Tibial artery (tissue), 4 donors: ENCODE measurements around the gene EHD4.

Experiments
- DNase-seq, 2 donors: peaks; one replicate each; pipeline ENCODE4 v3.0.0-alpha.2; 2019
- H3K27ac ChIP-seq, 2 donors: fragments of 200-600 bp; sonication (generic) in 1 of 2; 1 replicate in 1 of 2; 2 replicates in 1 of 2; pipeline ENCODE4 v1.5.1; 2018 to 2019; ENCODE audit warnings: mild to moderate bottlenecking in 1 of 2
- H3K27me3 ChIP-seq, 2 donors: fragments of 200-600 bp; sonication (generic) in 1 of 2; one replicate each; pipeline versions ENCODE4 v1.5.1 to v1.6.0; 2016 to 2019
- H3K36me3 ChIP-seq, 3 donors: fragments of 200-600 bp; sonication (generic) in 2 of 3; one replicate each; pipeline ENCODE4 v1.5.1; 2016 to 2019; ENCODE audit warnings: mild to moderate bottlenecking in 2 of 3
- H3K4me1 ChIP-seq, 4 donors: fragments of 200-600 bp; sonication (generic) in 2 of 4; 1 replicate in 3 of 4; 2 replicates in 1 of 4; pipeline ENCODE4 v1.5.1; 2016 to 2019
- H3K4me3 ChIP-seq, 2 donors: fragments of 200-600 bp; sonication (generic) in 1 of 2; 1 replicate in 1 of 2; 2 replicates in 1 of 2; pipeline ENCODE4 v1.5.1; 2018 to 2019; ENCODE audit warnings: mild to moderate bottlenecking in 2 of 2
- H3K9me3 ChIP-seq, 3 donors: fragments of 200-600 bp; sonication (generic) in 1 of 3; one replicate each; pipeline ENCODE4 v1.5.1; 2016 to 2019
- CTCF ChIP-seq, 2 experiments: fragments of 200-600 bp in 1 of 2; fragments of 450-650 bp in 1 of 2; IDR thresholded peaks; one replicate each; pipeline ENCODE4 v1.5.1; 2017 to 2019; ENCODE audit warnings: antibody characterized with exemption in 2 of 2, mild to moderate bottlenecking in 1 of 2, moderate library complexity in 1 of 2
- intact Hi-C: fragments of 100-400 bp; cut with DNase I; formaldehyde crosslinking; loops from one replicate; pipeline ENCODE4 v1.15.0; 2023; ENCODE audit warnings: low total_unique reads

Gene EHD4

GRCh38 chr15:41969851-41970431, 2.4 kb downstream of the EHD4 start:
- no peaks in the 10 kb centered on the region for H3K27me3 ChIP-seq
- no peaks in the 10 kb centered on the region for H3K36me3 ChIP-seq
- no peaks in the 10 kb centered on the region for H3K9me3 ChIP-seq
- peak in 1 of 2 donors; percentile 23 for DNase-seq
- H3K27ac ChIP-seq = peak overlapping the region; percentile 92 to 97
- H3K4me3 ChIP-seq = peak overlapping the region in 1 of 2 donors; percentile 1
- peaks cover 0 to 61% (median 38%) of the 10 kb centered on the region in 4 donors for H3K4me1 ChIP-seq
- no peak for TF ChIP-seq CTCF (IDR thresholded peaks at IDR 0.05)
- intact Hi-C loops = loop anchor here (5.0 kb wide), 2 partner anchors 38 to 143 kb away; partner anchors contain the start of gene JMJD7

GRCh38 chr15:41968701-41969100, 3.7 kb downstream of the EHD4 start:
- DNase-seq = no peak
- TF ChIP-seq CTCF (IDR thresholded peaks at IDR 0.05) = no peak
- H3K27ac ChIP-seq = peak overlapping the region; percentile 92 to 97
- no peaks in the 10 kb centered on the region for H3K27me3 ChIP-seq
- intact Hi-C loops = no loop called here
- H3K9me3 ChIP-seq = no peaks in the 10 kb centered on the region
- no peak overlapping the region for H3K4me3 ChIP-seq
- H3K36me3 ChIP-seq = no peaks in the 10 kb centered on the region
- peaks cover 0 to 61% (median 38%) of the 10 kb centered on the region in 4 donors for H3K4me1 ChIP-seq

- TF ChIP-seq CTCF (IDR thresholded peaks at IDR 0.05) = no peak
- no peaks in the 10 kb centered on the region for H3K9me3 ChIP-seq
- peak; percentile 67 to 70 for DNase-seq
- H3K4me3 ChIP-seq = no peak overlapping the region
- peak overlapping the region; percentile 65 to 97 for H3K27ac ChIP-seq
- H3K27me3 ChIP-seq = no peaks in the 10 kb centered on the region
- H3K4me1 ChIP-seq = peaks cover 0 to 57% (median 38%) of the 10 kb centered on the region in 4 donors
- no peaks in the 10 kb centered on the region for H3K36me3 ChIP-seq
- intact Hi-C loops = no loop called here
These were observed 4.7 kb downstream of the EHD4 start for GRCh38 chr15:41967506-41968206.

GRCh38 chr15:41966920-41967465, 5.4 kb downstream of the EHD4 start:
- Histone ChIP-seq H3K36me3 (no peaks in the 10 kb centered on the region), H3K4me1 (peaks cover 0 to 59% (median 39%) of the 10 kb centered on the region in 4 donors), H3K27me3 (no peaks in the 10 kb centered on the region), H3K9me3 (no peaks in the 10 kb centered on the region), H3K27ac (peak overlapping the region; percentile 65 to 97), H3K4me3 (no peak overlapping the region)
- peak in 1 of 2 donors; percentile 60 for DNase-seq
- intact Hi-C loops = no loop called here
- TF ChIP-seq CTCF (IDR thresholded peaks at IDR 0.05) = no peak

GRCh38 chr15:41966414-41966812, 5.9 kb downstream of the EHD4 start:
- Histone ChIP-seq H3K9me3 (no peaks in the 10 kb centered on the region), H3K36me3 (no peaks in the 10 kb centered on the region), H3K4me1 (peaks cover 0 to 64% (median 41%) of the 10 kb centered on the region in 4 donors), H3K4me3 (no peak overlapping the region), H3K27me3 (no peaks in the 10 kb centered on the region), H3K27ac (peak overlapping the region; percentile 32 to 44)
- DNase-seq = peak in 1 of 2 donors; percentile 45
- intact Hi-C loops = no loop called here
- no peak for TF ChIP-seq CTCF (IDR thresholded peaks at IDR 0.05)
